GM18505 (cell line): ENCODE data around the gene CFAP43.
A peak's percentile ranks its signal among the peaks of the same experiment; 100 is the strongest.

Experiments
- ATAC-seq: cut with Tn5 transposase; IDR thresholded peaks from one replicate; pipeline ENCODE4 v1.9.1; 2021; ENCODE audit not compliant: unreplicated experiment
- POLR2A ChIP-seq: IDR thresholded peaks from 4 replicates; pipeline ENCODE4 v1.6.1; 2011; ENCODE audit warnings: borderline replicate concordance; ENCODE audit not compliant: insufficient read depth, insufficient read length; ENCODE audit errors: extremely low read depth

Gene CFAP43

DNA sequence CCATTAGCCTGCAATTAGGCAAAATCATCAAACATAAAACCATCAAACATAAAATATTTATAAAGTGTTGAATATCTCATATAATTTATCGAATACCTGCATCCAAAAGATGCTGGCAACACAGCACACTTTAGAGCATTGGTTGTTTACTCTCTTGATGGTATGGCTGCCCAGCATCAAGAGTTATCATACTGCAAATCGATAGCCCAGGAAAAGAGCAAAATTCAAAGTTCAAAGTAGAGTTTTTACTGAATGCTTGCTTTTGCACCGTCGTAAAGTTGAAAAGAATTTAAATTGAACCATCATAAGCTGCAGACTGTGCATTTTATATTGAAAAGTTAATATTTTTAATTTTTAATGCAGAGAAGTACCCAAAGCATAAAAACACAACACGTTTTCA lies 32.6 kb upstream of the CFAP43 start:
- TF ChIP-seq POLR2A: no peak
- no peak for ATAC-seq

DNA sequence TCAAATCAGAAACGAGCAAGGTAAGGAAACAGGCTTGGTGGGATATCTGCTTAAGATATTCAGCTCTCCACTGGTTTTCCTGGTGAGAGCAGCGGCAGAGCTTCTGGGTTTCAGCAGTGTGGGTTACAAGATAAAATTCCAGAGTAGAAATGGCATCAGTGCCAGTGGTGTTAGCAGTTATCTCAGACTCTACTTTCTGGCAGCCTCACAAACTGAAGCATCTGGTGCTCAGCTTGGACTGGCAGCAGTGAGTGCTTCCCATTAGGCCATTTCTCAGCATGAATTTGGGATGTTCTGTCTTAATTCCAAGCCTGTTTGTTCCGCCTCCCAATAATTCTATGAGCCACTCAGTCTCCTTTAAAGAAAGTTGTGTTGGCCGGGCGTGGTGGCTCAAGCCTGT lies 29.9 kb upstream of the CFAP43 start:
- no peak for ATAC-seq
- TF ChIP-seq POLR2A: no peak

DNA sequence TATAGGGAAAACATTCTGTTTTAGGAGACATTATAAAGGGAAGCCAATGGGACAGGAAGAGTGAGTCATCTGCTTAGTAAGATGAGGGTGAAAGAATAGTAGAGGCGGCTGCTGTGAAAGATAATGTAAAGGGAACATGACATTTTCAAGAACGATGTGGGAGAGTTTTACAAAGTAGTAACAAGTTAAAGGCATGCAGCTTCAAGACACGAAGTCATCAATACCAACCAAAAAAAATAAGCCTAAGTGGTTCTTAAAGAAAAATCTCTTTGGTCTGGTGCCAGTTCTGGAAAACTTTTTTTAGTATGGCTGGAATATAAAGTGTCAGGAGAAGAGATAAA lies 28.6 kb upstream of the CFAP43 start:
- ATAC-seq: no peak
- no peak for TF ChIP-seq POLR2A

DNA sequence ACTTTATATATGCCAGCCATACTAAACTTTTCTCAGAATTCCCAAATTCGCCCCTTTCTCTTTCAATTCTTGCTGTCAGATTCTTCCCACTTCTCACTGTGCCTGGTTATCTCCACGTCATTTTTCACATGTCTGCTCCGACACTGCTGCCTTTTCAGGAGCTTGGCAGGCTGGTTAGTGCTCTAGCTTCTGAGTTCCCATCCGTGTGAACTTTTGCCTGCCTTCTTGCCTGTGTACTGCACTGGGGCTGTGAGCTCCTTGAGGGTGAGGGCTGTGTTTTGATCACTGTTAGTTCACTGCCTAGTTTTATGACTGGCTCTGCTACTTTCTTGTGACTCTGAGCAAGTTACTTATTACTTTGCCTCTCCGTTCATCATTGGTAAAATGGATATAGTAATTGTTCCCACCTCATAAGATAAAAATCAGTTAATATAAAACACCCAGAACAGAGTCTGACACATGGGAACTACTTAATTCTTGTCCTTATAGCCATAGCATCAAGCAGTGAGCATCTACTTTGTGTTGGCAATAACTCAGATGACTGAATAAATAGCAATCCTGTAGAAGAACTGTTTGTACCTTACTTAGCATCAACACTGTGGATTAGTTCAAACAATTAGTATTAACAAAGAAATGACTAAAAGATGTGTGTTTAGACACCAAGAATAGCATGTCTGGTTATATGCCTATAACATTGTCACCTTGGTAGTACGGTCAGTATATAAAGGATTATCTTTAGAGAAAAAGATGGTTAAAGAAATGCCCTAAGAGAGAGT lies 28.0 kb upstream of the CFAP43 start:
- no peak for ATAC-seq
- no peak for TF ChIP-seq POLR2A

DNA sequence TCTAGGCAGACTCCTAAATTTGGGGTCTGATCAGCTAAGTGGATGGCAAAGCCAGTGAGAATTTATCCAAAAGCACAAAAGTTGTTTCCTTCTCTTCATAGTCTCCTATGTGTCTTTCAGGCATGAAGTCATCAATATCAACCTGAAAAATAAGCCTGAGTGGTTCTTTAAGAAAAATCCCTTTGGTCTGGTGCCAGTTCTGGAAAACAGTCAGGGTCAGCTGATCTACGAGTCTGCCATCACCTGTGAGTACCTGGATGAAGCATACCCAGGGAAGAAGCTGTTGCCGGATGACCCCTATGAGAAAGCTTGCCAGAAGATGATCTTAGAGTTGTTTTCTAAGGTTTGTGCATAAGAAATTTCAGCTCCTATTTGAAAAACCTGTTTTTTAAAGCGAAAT lies 27.3 kb upstream of the CFAP43 start:
- TF ChIP-seq POLR2A: no peak
- no peak for ATAC-seq

DNA sequence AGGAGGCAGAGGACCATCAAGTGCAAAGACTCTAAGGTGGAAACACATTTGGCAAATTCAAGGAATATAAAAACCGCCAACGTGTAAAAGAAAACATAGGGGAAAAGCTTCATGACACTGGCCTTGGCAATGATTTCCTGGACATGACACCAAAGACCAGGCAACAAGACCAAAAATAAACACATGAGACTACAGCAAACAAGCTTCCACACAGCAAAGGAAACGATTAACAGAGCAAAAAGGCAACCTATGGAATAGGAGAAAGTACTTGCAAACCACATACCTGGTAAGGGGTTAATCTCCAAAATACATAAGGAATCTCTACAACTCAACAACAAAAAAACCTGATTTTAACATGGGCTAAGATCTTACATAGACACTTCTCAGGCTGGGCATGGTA lies 26.0 kb upstream of the CFAP43 start:
- no peak for ATAC-seq

DNA sequence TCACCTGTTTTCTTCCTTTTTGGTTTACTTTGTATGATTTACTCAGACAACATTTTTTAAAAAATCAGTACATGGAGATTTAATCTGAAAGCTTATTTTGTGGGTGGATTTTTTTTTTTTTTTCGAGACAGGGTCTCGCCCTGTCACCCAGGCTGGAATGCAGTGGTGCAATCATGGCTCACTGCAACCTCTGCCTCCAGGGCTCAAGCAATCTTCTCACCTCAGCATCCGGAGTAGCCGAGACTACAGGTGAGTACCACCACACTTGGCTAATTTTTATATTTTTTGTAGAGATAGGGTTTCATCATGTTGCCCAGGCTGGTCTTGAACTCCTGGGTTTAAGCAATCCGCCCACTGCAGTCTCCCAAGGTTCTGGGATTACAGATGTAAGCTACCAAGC lies 25.1 kb upstream of the CFAP43 start:
- ATAC-seq: no peak
- no peak for TF ChIP-seq POLR2A

More for the DNA sequence above, 26.0 kb upstream of the CFAP43 start:
- no peak for TF ChIP-seq POLR2A

DNA sequence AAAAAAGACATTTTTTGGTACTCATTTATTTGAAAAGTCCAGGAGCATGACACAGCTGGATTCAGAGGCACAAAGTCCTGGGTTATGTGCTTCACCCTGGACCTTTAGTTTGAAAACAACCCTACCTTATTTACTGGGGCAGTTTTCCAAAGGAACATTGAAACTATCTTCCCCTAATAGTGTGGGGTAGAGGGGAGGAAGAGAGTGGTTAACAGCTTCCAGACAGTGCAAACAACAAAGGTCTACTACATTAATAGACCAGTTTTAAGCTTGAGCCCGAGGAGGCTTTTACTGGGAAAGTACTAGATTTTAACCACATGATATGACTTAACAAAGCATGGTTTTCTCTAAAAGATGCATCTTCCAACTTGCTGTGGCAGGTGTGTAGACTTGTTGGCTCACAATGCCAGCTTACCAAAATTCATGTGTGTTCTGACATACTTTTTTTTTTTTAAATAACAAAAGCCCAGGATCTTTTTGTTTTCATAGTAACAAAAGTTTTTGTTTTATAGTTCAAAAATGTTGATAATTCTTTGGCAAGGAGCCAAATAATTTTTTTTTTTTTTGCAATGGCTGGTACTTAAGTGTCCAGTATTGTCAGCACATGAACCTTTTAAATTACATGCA lies 24.3 kb upstream of the CFAP43 start:
- no peak for ATAC-seq
- TF ChIP-seq POLR2A: no peak

DNA sequence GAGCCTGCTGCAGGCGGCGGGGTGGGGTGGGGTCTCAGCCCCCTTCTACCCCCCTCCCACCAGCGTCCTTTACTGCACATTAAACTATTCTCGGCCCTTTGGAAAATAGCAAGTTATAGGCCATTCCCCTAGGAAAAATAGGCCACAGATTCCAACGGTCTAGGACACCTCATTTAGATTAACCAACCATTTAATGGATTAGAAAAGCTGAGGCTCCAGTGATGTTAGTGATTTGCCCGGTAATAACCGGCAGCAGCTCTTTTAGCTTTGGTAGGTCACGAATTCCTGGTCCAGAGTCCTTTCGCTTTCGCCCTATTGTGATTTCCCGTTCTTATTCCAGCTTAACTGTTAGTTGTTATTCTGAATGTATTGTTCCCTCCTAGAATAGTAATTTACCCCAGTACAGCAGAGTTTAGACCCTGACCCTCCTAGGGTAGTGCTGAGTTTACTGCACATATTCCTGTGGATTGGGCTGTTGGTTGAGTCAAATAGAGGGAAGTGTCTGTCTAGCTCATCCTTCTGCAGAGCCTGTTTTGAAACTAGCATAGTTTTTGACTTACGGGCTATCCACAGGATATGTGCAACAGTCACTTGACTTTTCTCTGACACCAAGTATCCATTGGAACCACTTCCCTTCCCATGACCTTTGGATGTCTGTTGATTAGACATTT lies 23.3 kb upstream of the CFAP43 start:
- peak; percentile 41 for ATAC-seq
- TF ChIP-seq POLR2A: peak; percentile 23

DNA sequence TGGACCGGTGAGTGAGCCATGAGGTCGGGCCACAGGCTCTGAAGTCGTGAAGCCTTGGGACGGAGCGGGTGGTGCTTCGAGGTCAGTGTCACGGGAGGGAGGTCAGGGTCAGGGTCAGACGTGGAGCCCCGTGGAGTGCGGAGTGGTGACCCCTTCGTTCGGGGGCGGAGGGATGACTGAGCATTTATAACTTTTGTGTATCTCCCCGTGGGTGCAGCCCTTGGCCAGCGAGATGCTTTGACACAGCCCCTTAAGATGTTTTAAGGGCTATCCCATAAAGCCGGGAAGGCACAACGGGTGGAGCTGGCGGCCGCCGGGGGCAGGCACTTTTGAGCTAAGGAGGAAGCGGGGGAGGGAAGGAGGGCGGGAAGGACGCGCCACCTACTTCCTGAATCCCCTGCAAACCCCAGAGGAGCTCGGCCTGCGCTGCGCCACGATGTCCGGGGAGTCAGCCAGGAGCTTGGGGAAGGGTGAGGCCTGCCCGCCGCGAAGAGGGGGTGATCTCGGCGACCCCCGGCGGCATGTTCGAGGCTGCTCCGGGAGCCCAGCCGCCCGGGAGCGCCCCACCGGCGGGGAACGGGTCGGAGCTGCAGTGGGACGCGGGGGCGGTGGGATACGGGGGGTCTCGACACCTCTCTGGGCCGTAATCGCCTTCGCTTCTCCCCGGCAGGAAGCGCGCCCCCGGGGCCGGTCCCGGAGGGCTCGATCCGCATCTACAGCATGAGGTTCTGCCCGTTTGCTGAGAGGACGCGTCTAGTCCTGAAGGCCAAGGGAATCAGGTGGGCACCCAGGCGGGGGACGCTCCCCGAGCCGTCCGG lies 22.5 kb upstream of the CFAP43 start, which contains the start of gene GSTO1:
Gene GSTO1, plus strand, starts transcription at position 400 of the 818 bp plus-strand sequence. Its CDS starts 37 bp downstream, at position 437.
- TF ChIP-seq POLR2A: peak; percentile 89
- peak; percentile 75 for ATAC-seq

DNA sequence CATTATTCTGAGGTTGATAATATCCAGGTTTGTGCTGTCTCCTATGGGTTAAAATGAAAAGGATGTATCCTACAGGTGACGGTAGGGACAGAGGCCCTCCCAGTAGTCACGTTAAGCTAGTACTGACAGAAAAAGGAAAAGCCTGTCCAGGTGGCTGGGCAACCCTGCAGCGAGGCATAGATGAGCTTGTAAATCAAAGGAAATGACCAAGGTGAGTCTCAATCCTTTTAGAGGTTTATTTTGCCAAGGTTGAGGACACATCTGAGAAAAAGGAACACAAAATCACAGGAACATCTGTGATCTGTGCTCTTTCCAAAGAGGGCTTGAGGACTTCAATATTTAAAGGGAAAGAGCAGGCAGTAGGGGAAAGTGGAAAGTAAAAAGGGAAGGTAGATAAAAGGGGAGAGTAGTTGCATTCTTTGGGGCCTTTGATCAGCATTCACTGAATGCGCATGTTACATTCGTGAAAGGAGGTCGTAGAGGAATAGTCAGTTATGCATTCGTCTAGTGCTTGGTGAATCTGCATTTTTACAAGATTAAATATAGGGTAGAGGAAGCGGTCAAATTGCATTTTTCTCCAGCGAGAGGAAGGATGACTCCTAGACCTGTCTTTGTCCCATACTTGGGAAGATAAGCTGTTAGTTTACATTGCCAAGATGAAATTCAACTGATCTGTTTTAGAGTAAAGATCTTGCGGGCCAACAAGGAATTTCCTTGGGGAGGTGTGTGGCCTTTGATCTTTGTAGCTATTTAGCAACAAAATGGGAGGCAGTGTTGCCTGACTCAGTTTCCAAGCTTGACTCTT lies 21.6 kb upstream of the CFAP43 start:
- ATAC-seq: no peak
- TF ChIP-seq POLR2A: no peak

DNA sequence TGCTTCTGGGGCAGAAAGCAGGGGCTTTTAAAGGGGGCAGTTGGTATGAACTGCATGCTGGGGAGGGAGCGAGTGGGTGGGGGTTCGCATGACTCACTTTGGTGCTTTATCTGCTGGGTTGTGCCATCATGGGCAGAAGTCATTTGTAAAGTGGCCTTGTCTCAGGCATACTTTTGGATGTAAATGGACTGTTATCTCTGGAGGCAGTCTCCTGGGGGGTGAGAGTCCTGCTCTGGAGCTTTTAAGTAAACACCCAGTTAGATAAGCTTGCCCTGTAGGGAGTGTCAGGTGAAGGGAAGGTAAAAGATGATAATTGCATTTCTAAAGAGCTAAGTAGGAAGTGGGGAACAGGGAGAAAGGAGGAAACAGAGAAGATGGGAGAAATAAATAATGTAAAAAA lies 20.9 kb upstream of the CFAP43 start:
- TF ChIP-seq POLR2A: no peak
- ATAC-seq: no peak
